HUES48 (cell line): ENCODE data around the gene ENO2.
A peak's percentile ranks its signal among the peaks of the same experiment; 100 is the strongest.
"Not testable (repeated sequence)": the region's sequence is repeated elsewhere in the genome, so short reads cannot be mapped to it uniquely, and the experiment has no call there.

ENCODE experiments used
- H3K27ac ChIP-seq: one replicate; pipeline ENCODE4 v1.7.0; 2013; ENCODE audit warnings: low read depth, low read length, inconsistent platforms
- H3K27me3 ChIP-seq: 2 replicates; pipeline ENCODE4 v1.6.1; 2013; ENCODE audit warnings: mild to moderate bottlenecking, low read length; ENCODE audit not compliant: control insufficient read depth, insufficient read depth
- H3K36me3 ChIP-seq: 2 replicates; pipeline ENCODE4 v1.6.1; 2013; ENCODE audit warnings: low read length; ENCODE audit not compliant: control insufficient read depth, insufficient read depth
- H3K4me1 ChIP-seq: 2 replicates; pipeline ENCODE4 v1.6.1; 2013; ENCODE audit warnings: mild to moderate bottlenecking, low read length; ENCODE audit not compliant: control insufficient read depth, insufficient read depth
- H3K4me3 ChIP-seq: 2 replicates; pipeline ENCODE4 v1.5.1; 2013; ENCODE audit warnings: mild to moderate bottlenecking, low read depth, low read length
- H3K9ac ChIP-seq: 2 replicates; pipeline ENCODE4 v1.6.1; 2013; ENCODE audit warnings: mild to moderate bottlenecking, low read depth, low read length, moderate library complexity
- H3K9me3 ChIP-seq: 2 replicates; pipeline ENCODE4 v1.6.1; 2013; ENCODE audit warnings: low read length; ENCODE audit not compliant: control insufficient read depth, insufficient read depth

ENO2 gene

GRCh38 chr12:6888794-6889193, 25.6 kb upstream of the ENO2 start:
- H3K27ac ChIP-seq, H3K27me3 ChIP-seq, H3K9ac ChIP-seq, H3K9me3 ChIP-seq, H3K4me3 ChIP-seq: not testable (repeated sequence)
- Histone ChIP-seq H3K36me3 (peaks cover 12% of the 10 kb centered on the region), H3K4me1 (peaks cover 31% of the 10 kb centered on the region)

GRCh38 chr12:6889775-6890573, 24.4 kb upstream of the ENO2 start:
- not testable (repeated sequence) for H3K27me3 ChIP-seq, H3K36me3 ChIP-seq, H3K9me3 ChIP-seq
- peak overlapping the region; percentile 63 for H3K9ac ChIP-seq
- H3K4me3 ChIP-seq, result peak overlapping the region; percentile 47; the same call in 1 of the 2 replicates
- peak overlapping the region; percentile 92 for H3K27ac ChIP-seq
- H3K4me1 ChIP-seq, result peaks cover 28% of the 10 kb centered on the region

DNA sequence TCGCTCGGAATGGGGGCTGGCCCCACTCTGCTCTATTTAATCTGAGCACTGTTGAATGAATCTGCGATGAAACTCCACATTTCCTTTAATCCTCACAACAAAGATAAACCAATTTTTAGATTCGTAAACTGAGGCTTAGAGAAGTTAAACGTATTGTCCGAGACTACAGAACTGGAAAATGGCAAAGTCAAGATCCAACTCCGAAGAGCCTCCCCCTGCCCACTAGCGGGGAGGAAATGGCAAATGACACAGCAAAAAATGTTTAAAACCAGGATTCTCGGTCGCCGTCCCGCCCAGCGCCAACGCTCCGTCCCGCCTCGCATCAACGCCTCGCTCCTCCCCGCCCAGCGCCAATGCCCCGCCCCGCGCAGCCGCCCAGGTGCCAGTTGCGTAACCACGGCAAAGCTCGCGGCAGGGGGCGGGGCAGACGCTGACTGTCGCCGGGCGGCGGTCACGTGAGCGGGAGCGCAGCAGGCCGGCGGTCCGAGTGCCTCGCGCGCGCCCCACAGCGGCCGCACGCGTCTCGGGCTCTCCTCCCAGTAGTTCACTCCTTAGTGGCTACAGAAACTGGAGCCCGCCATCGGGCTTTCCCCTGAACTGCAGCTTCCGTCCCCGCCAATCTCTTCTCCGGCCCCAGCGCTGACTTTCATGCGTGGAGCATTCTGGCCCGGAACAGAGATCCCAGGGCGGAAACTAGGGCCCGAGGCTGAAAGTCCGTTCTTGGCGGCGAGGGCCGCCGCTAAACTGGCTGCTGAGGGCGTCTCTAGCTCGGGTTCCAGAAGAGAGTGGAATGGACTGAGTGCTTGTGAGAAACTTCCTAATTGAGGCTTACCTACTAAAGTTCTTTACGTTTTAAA, 23.4 kb upstream of the ENO2 start:
- Histone ChIP-seq H3K4me1 (peaks cover 20% of the 10 kb centered on the region), H3K36me3 (no peaks in the 10 kb centered on the region), H3K27me3 (no peaks in the 10 kb centered on the region), H3K27ac (peak overlapping the region; percentile 92), H3K9ac (peak overlapping the region; percentile 70), H3K9me3 (no peaks in the 10 kb centered on the region), H3K4me3 (peak overlapping the region; percentile 66)

DNA sequence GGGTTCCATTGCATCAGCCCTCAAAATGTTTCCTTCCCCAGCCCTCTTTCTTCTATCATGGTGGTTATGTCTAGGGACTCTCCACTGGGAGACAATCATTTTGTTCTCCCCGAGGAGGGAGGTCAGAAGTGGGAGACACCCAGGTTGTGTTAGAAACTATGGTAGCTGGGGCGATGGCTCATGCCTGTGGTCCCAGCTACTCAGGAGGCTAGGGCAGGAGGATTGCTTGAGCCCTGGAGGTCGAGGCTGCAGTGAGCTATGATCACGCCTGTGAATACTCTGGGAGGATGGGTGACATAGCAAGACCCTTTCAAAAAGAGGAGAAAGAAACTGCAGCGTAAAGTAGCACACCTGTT, 22.8 kb upstream of the ENO2 start:
- H3K4me1 ChIP-seq, result peaks cover 20% of the 10 kb centered on the region
- no peaks in the 10 kb centered on the region for H3K36me3 ChIP-seq
- no peaks in the 10 kb centered on the region for H3K9me3 ChIP-seq
- H3K27me3 ChIP-seq, result no peaks in the 10 kb centered on the region
- H3K9ac ChIP-seq, result peak overlapping the region; percentile 70
- H3K4me3 ChIP-seq, result peak overlapping the region; percentile 66
- H3K27ac ChIP-seq, result peak overlapping the region; percentile 76

DNA sequence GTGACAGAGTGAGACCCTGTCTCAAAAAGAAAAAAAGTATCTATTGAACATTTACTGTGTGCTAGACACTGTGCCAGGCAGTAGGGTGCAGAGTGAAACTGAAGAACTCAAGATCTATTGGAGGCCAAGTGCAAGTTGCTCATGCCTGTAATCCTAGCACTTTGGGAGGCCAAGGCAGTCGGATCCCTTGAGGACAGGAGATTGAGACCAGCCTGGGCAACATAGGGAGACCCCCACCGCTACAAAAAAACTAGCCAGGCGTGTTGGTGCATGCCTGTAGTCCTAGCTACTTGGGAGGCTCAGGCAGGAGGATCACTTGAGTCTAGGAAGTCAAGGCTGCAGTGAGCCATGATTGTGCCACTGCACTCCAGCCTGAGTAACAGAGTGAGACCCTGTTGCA, 21.7 kb upstream of the ENO2 start:
- H3K9ac ChIP-seq, H3K27me3 ChIP-seq, H3K27ac ChIP-seq, H3K4me3 ChIP-seq, H3K9me3 ChIP-seq, H3K36me3 ChIP-seq: not testable (repeated sequence)
- peaks cover 15% of the 10 kb centered on the region for H3K4me1 ChIP-seq

GRCh38 chr12:6894321-6894720, 20.1 kb upstream of the ENO2 start:
- Histone ChIP-seq H3K27me3 (no peaks in the 10 kb centered on the region), H3K9me3 (no peaks in the 10 kb centered on the region), H3K27ac (no peak overlapping the region), H3K36me3 (no peaks in the 10 kb centered on the region), H3K9ac (no peak overlapping the region), H3K4me1 (peaks cover 7% of the 10 kb centered on the region; the same call in 1 of the 2 replicates), H3K4me3 (no peak overlapping the region)

- Histone ChIP-seq H3K4me1 (no peaks in the 10 kb centered on the region), H3K27ac (no peak overlapping the region), H3K27me3 (no peaks in the 10 kb centered on the region), H3K36me3 (no peaks in the 10 kb centered on the region), H3K4me3 (no peak overlapping the region), H3K9ac (no peak overlapping the region), H3K9me3 (no peaks in the 10 kb centered on the region)
Measured at GRCh38 chr12:6896846-6897435, 17.4 kb upstream of the ENO2 start.

- Histone ChIP-seq H3K9ac (no peak overlapping the region), H3K27me3 (no peaks in the 10 kb centered on the region), H3K27ac (no peak overlapping the region), H3K4me1 (peaks cover 10% of the 10 kb centered on the region), H3K9me3 (no peaks in the 10 kb centered on the region), H3K4me3 (no peak overlapping the region), H3K36me3 (no peaks in the 10 kb centered on the region)
Measured at GRCh38 chr12:6899427-6899826, 15.0 kb upstream of the ENO2 start.

GRCh38 chr12:6899837-6900519, 14.4 kb upstream of the ENO2 start:
- no peaks in the 10 kb centered on the region for H3K36me3 ChIP-seq
- no peaks in the 10 kb centered on the region for H3K27me3 ChIP-seq
- H3K9me3 ChIP-seq, result no peaks in the 10 kb centered on the region
- no peak overlapping the region for H3K9ac ChIP-seq
- H3K27ac ChIP-seq, result no peak overlapping the region
- peaks cover 10% of the 10 kb centered on the region for H3K4me1 ChIP-seq
- H3K4me3 ChIP-seq, result no peak overlapping the region

DNA sequence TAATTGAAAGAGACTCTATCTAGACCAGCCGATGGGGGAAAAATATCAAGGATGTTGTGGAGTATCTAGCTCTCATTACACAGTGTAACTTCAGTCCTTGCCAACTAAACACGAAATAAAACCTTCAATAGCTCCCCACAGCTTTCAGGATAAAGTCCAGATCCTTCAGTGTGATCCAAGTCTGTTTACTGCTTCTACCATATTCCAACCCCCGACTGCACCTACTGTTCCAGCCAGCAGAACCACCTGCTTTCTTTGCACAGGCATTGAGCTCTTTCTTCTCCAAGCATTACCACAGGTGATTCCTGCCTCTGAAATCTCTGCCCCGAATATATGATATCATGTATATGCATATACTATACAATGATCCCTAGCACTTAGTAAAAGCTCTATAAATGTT, 11.9 kb upstream of the ENO2 start:
- Histone ChIP-seq H3K9ac (no peak overlapping the region), H3K9me3 (no peaks in the 10 kb centered on the region), H3K4me1 (peaks cover 14% of the 10 kb centered on the region)

More for the DNA sequence above, 11.9 kb upstream of the ENO2 start:
- no peak overlapping the region for H3K4me3 ChIP-seq
- H3K27me3 ChIP-seq, result 0 out of 2 replicates have a peak, but pooled peaks cover 4% of the 10 kb centered on the region
- no peaks in the 10 kb centered on the region for H3K36me3 ChIP-seq
- H3K27ac ChIP-seq, result no peak overlapping the region
